ENCODE measurements around the gene MINDY2.
"Not testable (repeated sequence)": the region's sequence is repeated elsewhere in the genome, so short reads cannot be mapped to it uniquely, and the experiment has no call there.

The MINDY2 gene

DNA sequence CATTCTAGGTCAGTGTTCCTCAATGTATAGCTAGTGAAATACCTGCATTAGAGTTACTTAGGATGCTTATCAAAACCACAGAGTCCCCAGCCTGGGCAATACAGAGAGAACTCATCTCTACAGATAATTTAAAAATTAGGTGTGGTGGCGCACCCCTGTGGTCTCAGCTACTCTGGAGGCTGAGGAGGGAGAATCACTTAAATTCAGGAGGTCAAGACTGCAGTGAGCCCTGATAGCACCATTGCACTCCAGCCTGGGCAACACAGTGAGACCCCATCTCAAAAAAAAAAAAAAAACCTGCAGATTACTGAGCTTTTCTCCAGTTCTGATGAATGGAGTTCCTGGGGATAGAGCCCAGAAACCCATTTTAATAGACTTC, 10.1 kb upstream of the MINDY2 start:
- TF ChIP-seq, protein P1, sequence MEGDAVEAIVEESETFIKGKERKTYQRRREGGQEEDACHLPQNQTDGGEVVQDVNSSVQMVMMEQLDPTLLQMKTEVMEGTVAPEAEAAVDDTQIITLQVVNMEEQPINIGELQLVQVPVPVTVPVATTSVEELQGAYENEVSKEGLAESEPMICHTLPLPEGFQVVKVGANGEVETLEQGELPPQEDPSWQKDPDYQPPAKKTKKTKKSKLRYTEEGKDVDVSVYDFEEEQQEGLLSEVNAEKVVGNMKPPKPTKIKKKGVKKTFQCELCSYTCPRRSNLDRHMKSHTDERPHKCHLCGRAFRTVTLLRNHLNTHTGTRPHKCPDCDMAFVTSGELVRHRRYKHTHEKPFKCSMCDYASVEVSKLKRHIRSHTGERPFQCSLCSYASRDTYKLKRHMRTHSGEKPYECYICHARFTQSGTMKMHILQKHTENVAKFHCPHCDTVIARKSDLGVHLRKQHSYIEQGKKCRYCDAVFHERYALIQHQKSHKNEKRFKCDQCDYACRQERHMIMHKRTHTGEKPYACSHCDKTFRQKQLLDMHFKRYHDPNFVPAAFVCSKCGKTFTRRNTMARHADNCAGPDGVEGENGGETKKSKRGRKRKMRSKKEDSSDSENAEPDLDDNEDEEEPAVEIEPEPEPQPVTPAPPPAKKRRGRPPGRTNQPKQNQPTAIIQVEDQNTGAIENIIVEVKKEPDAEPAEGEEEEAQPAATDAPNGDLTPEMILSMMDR (IDR thresholded peaks at IDR 0.05; ENCODE audit: low read depth, low read length, missing control alignments), result no peak
- DNase-seq (ENCODE audit: low read depth), result no peak
- no peak overlapping the region for H3K4me3 ChIP-seq (ENCODE audit: low read depth, low read length)
- in situ Hi-C loops (cut with HindIII; ENCODE audit: low sequenced_read_pairs), result no loop called here

DNA sequence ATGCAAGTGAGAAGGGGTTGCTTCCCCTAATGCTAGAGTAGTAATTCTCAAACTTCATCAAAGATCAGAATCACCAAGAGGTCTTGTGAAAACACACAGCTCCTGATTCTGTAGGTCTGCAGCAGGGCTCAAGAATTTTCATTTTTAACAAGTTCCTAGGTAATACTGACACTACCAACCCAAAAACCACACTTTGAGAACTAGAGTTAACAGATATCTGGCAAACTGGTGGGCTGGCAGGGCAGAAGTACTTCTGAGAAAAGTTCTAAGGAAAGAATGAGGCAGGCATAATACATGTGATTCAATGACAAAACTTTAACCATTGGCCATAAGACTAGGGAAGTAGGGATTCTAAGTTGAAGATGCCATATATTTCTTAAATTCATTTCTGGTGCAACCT, 8.8 kb upstream of the MINDY2 start:
- no peak for DNase-seq (ENCODE audit: low read depth)
- in situ Hi-C loops (cut with HindIII; ENCODE audit: low sequenced_read_pairs), result no loop called here
- TF ChIP-seq, protein P1 (IDR thresholded peaks at IDR 0.05; ENCODE audit: low read depth, low read length, missing control alignments), result no peak
- H3K4me3 ChIP-seq (ENCODE audit: low read depth, low read length), result no peak overlapping the region

DNA sequence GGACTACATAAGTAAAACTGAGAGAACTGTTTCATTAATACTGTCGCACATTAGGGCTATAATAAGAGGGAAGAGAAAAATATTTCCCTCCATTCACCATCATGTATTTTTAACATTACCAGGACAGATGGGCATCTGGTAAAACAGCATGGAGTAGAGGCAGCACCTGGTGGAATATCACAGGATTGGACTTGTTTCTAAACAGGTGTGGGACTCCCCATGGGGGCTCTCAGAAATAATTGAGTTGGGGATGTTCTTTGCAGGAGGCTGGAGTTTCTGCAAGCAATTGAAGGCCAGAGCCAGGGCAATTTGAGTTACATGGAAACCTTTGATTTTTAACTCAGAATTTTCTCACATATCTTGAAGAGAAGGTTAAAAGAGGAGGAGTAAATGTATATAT, 8.4 kb upstream of the MINDY2 start:
- TF ChIP-seq, protein P1 (IDR thresholded peaks at IDR 0.05; ENCODE audit: low read depth, low read length, missing control alignments), result no peak
- in situ Hi-C loops (cut with HindIII; ENCODE audit: low sequenced_read_pairs), result no loop called here
- no peak overlapping the region for H3K4me3 ChIP-seq (ENCODE audit: low read depth, low read length)
- no peak for DNase-seq (ENCODE audit: low read depth)

DNA sequence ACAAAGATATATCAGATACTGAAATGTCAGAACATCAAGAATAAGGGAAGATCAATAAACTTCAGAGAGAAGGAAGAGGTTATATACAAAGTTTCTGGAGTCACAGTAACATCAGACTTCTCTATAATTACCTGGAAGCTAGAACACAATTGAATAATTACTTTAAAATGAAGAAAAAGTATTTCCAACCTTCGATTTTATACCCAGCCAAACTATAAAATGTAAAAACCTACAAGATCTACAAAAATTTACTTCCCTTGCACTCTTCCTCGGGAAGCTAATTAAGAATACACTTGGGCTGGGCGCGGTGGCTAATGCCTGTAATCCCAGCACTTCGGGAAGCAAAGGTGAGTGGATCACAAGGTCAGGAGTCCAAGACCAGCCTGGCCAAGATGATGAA, 6.6 kb upstream of the MINDY2 start:
- no peak overlapping the region for H3K4me3 ChIP-seq (ENCODE audit: low read depth, low read length)
- no peak for DNase-seq (ENCODE audit: low read depth)
- TF ChIP-seq, protein P1 (IDR thresholded peaks at IDR 0.05; ENCODE audit: low read depth, low read length, missing control alignments), result no peak
- in situ Hi-C loops (cut with HindIII; ENCODE audit: low sequenced_read_pairs), result no loop called here

DNA sequence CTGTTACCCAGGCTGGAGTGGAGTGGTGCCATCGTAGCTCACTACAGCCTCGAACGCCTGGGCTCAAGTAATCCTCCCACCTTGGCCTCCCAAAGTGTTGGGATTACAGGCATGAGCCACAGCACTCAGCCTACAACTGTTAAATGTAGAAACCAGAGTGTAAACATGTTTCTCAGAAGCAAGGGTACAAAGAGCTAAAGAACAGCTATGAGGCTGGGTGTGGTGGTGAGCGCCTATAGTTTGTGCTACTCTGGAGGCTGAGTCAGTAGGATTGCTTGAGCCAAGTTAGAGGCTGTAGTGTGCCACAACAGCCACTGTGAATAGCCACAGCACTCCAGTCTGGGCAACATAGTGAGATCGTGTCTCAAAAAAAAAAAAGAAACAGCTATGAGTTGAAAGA, 4.8 kb upstream of the MINDY2 start:
- no peak for DNase-seq (ENCODE audit: low read depth)
- H3K4me3 ChIP-seq (ENCODE audit: low read depth, low read length), result no peak overlapping the region
- in situ Hi-C loops (cut with HindIII; ENCODE audit: low sequenced_read_pairs), result no loop called here
- TF ChIP-seq, protein P1 (IDR thresholded peaks at IDR 0.05; ENCODE audit: low read depth, low read length, missing control alignments), result no peak

DNA sequence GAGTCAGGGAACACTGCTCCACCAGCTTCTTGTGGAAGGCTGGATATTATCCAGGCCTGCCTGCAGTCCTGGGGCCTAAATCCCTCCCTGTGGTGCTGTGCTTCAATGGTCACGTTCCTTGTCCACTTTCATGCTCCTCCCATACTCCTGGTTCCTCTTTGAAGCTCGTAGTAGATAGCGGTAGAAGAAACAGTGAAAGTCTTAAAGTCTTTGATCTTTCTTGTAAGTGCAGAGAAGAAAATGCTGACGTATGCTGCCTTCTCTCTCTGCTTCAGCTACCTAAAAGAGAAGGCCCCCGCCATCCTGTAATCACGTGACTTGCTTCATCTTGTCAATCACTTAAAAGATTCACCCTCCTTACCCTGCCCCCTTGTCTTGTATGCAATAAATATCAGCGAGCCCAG, 2.5 kb upstream of the MINDY2 start:
- DNase-seq (ENCODE audit: low read depth); H3K4me3 ChIP-seq (ENCODE audit: low read depth, low read length); in situ Hi-C loops (cut with HindIII; ENCODE audit: low sequenced_read_pairs): not testable (repeated sequence)

DNA sequence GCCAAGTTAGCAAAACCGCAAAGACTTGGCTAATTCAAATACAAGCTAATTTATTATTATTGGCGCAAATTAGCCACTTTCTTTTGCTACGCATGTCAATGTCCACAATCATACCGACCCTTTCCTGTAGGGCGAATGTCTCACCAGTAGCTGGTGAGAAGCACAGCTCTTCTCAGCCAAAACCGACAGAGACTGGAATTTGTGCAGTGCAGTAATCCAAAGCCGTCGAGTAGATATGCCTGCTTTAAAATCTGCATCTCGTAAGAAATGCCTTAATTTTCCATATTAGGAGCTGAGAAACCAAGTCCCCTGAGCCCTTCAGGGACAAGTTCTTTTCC, 614 bp upstream of the MINDY2 start:
- H3K4me3 ChIP-seq (ENCODE audit: low read depth, low read length), result peak overlapping the region; percentile 96
- TF ChIP-seq, protein P1 (IDR thresholded peaks at IDR 0.05; ENCODE audit: low read depth, low read length, missing control alignments), result peak; percentile 22
- in situ Hi-C loops (cut with HindIII; ENCODE audit: low sequenced_read_pairs), result no loop called here
- peak; percentile 93 for DNase-seq (ENCODE audit: low read depth)

All from astrocyte of the cerebellum (primary cell).